GM23338 (cell line): ENCODE data around the gene AOC3. TPM values are rescaled to one million over a fixed set of nuclear protein-coding genes. Genes with fewer than 3 reads are reported as not detected.

ENCODE experiments used
- ATAC-seq: fragments of 200-7000 bp; cut with Tn5 transposase; 3 replicates; pipeline ENCODE4 v1.9.1; 2020
- DNase-seq: peaks from one replicate; pipeline ENCODE4 v3.0.0-alpha.2; 2015; ENCODE audit warnings: low spot score
- H2AFZ ChIP-seq: fragments of 200-600 bp; sonication (generic); 2 replicates; pipeline ENCODE4 v1.8.0; 2016; ENCODE audit warnings: antibody characterized with exemption, mild to moderate bottlenecking, moderate library complexity
- H3F3A ChIP-seq: fragments of 200-600 bp; sonication (generic); replicated peaks from 2 replicates; pipeline ENCODE4 v1.8.0; 2017; ENCODE audit warnings: antibody characterized with exemption, mixed run types, low read depth
- H3K27ac ChIP-seq: fragments of 200-600 bp; sonication (generic); 2 replicates; pipeline ENCODE4 v1.6.1; 2016; ENCODE audit warnings: low read depth
- H3K27me3 ChIP-seq: fragments of 200-600 bp; sonication (generic); 2 replicates; pipeline ENCODE4 v1.8.0; 2016; ENCODE audit warnings: mild to moderate bottlenecking, mixed run types, moderate library complexity; ENCODE audit not compliant: insufficient read depth
- H3K36me3 ChIP-seq: fragments of 200-600 bp; sonication (generic); 2 replicates; pipeline ENCODE4 v1.8.0; 2016; ENCODE audit warnings: mild to moderate bottlenecking; ENCODE audit not compliant: insufficient read depth
- H3K4me1 ChIP-seq: fragments of 200-600 bp; sonication (generic); 2 replicates; pipeline ENCODE4 v1.8.0; 2016; ENCODE audit warnings: mild to moderate bottlenecking, moderate library complexity; ENCODE audit not compliant: insufficient read depth
- H3K4me2 ChIP-seq: fragments of 200-600 bp; sonication (generic); 2 replicates; pipeline ENCODE4 v1.7.1; 2017; ENCODE audit warnings: mixed run types
- H3K4me3 ChIP-seq: fragments of 200-600 bp; sonication (generic); 2 replicates; pipeline ENCODE4 v1.6.1; 2016; ENCODE audit warnings: mixed run types
- H3K79me2 ChIP-seq: fragments of 200-600 bp; sonication (generic); replicated peaks from 2 replicates; pipeline ENCODE4 v1.8.0; 2017; ENCODE audit warnings: mild to moderate bottlenecking; ENCODE audit not compliant: insufficient read depth
- H3K9me2 ChIP-seq: fragments of 200-600 bp; sonication (generic); 2 replicates; pipeline ENCODE4 v1.8.0; 2017; ENCODE audit not compliant: insufficient read depth
- H4K20me1 ChIP-seq: fragments of 200-600 bp; sonication (generic); replicated peaks from 2 replicates; pipeline ENCODE4 v1.8.0; 2017; ENCODE audit warnings: mild to moderate bottlenecking; ENCODE audit not compliant: insufficient read depth
- H3K27ac Mint-ChIP-seq: 2 replicates; pipeline ENCODE4 v1.8.0; 2020; ENCODE audit warnings: inconsistent platforms, mild to moderate bottlenecking, moderate library complexity, mixed read lengths
- H3K27me3 Mint-ChIP-seq: 3 replicates; pipeline ENCODE4 v1.8.0; 2022; ENCODE audit warnings: low read depth, mild to moderate bottlenecking, moderate library complexity, mixed read lengths, inconsistent platforms; ENCODE audit not compliant: insufficient read depth, poor library complexity
- H3K36me3 Mint-ChIP-seq: 3 replicates; pipeline ENCODE4 v1.8.0; 2021; ENCODE audit warnings: low read depth, mild to moderate bottlenecking, inconsistent platforms, moderate library complexity, mixed read lengths
- H3K4me1 Mint-ChIP-seq: 3 replicates; pipeline ENCODE4 v1.8.0; 2020; ENCODE audit warnings: mild to moderate bottlenecking, inconsistent platforms, mixed read lengths
- H3K4me3 Mint-ChIP-seq: 3 replicates; pipeline ENCODE4 v1.8.0; 2021; ENCODE audit warnings: moderate library complexity, mild to moderate bottlenecking, inconsistent platforms, mixed read lengths
- H3K9me3 Mint-ChIP-seq: 3 replicates; pipeline ENCODE4 v1.8.0; 2020; ENCODE audit warnings: moderate library complexity, mild to moderate bottlenecking, inconsistent platforms, mixed read lengths
- ETS1 ChIP-seq: IDR thresholded peaks from 2 replicates; pipeline ENCODE4 v1.6.1; 2016; ENCODE audit warnings: antibody characterized with exemption
- JUNB ChIP-seq: IDR thresholded peaks from one replicate; pipeline ENCODE4 v1.6.1; 2016; ENCODE audit warnings: antibody characterized with exemption; ENCODE audit not compliant: unreplicated experiment
- NANOG ChIP-seq: IDR thresholded peaks from 2 replicates; pipeline ENCODE4 v1.6.1; 2016; ENCODE audit warnings: antibody characterized with exemption, borderline replicate concordance
- STAT1 ChIP-seq: IDR thresholded peaks from one replicate; pipeline ENCODE4 v1.6.1; 2016; ENCODE audit warnings: antibody characterized with exemption; ENCODE audit not compliant: unreplicated experiment
- ZNF331 ChIP-seq: fragments of 250-450 bp; sonication (Bioruptor Pico); IDR thresholded peaks from 2 replicates; pipeline ENCODE4 v1.5.0; 2020; ENCODE audit warnings: low read depth, mild to moderate bottlenecking, moderate library complexity
- ZNF462 ChIP-seq: fragments of 250-450 bp; sonication (Bioruptor Pico); IDR thresholded peaks from 2 replicates; pipeline ENCODE4 v1.5.0; 2020; ENCODE audit warnings: mild to moderate bottlenecking, moderate library complexity
- polyA plus RNA-seq: library from polyadenylated mRNA; unstranded; fragments of >200 nt; fragmentation: Nextera tagmentation; extraction: Ambion mirVana; gene quantifications from 2 replicates; pipeline ENCODE4 v1.2.1, GENCODE V29; 2016
- total RNA-seq: library from RNA; depleted of rRNA; stranded (reverse); fragments of >200 nt; shearing (Covaris generic); gene quantifications from 2 replicates; pipeline ENCODE4 v1.2.3, GENCODE V29; 2014
- TF ChIP-seq, protein P1 (sequence below): IDR thresholded peaks from one replicate; pipeline ENCODE4 v1.6.1; 2018; ENCODE audit warnings: antibody characterized with exemption; ENCODE audit not compliant: unreplicated experiment

Gene AOC3
- total and polyA plus RNA-seq, 2 experiments from 2014 or later = 1.4 to 1.7 TPM

DNA sequence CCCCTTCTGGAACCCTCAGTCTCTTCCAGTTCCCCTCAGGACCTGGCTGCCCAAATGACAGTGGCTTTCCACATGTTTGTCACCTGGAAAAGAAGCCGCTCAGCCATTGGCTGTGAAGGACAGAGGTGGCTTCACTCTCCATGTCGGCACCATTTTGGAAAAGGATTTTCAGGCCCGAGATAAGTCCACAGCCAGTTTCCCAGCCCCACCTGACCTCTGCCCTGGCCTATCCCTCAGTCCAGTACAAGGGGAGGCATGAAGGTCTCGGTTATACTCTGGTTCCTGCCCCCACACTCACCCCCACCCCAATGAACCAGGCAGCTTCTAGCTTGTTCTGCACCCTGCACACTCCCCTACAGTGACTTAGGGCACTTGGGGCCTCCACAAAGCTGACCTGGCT lies 15.2 kb downstream of the AOC3 start:
- peaks cover 3% of the 10 kb centered on the region; the same call in 1 of the 3 replicates for H3K36me3 Mint-ChIP-seq
- no peak for ATAC-seq
- DNase-seq = no peak
- TF ChIP-seq ZNF331 (CRISPR knock-in tag) (no peak), JUNB (no peak), NANOG (no peak)
- TF ChIP-seq, protein P1, sequence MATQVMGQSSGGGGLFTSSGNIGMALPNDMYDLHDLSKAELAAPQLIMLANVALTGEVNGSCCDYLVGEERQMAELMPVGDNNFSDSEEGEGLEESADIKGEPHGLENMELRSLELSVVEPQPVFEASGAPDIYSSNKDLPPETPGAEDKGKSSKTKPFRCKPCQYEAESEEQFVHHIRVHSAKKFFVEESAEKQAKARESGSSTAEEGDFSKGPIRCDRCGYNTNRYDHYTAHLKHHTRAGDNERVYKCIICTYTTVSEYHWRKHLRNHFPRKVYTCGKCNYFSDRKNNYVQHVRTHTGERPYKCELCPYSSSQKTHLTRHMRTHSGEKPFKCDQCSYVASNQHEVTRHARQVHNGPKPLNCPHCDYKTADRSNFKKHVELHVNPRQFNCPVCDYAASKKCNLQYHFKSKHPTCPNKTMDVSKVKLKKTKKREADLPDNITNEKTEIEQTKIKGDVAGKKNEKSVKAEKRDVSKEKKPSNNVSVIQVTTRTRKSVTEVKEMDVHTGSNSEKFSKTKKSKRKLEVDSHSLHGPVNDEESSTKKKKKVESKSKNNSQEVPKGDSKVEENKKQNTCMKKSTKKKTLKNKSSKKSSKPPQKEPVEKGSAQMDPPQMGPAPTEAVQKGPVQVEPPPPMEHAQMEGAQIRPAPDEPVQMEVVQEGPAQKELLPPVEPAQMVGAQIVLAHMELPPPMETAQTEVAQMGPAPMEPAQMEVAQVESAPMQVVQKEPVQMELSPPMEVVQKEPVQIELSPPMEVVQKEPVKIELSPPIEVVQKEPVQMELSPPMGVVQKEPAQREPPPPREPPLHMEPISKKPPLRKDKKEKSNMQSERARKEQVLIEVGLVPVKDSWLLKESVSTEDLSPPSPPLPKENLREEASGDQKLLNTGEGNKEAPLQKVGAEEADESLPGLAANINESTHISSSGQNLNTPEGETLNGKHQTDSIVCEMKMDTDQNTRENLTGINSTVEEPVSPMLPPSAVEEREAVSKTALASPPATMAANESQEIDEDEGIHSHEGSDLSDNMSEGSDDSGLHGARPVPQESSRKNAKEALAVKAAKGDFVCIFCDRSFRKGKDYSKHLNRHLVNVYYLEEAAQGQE = no peak
- Histone ChIP-seq H3K27ac (no peak overlapping the region), H3K27me3 (no peaks in the 10 kb centered on the region), H3K4me1 (0 out of 2 replicates have a peak, but pooled peaks cover 4% of the 10 kb centered on the region), H3K9me2 (no peaks in the 10 kb centered on the region), H4K20me1 (no peaks in the 10 kb centered on the region), H3F3A (no peaks in the 10 kb centered on the region), H3K36me3 (no peaks in the 10 kb centered on the region), H3K4me2 (no peak overlapping the region), H2AFZ (0 out of 2 replicates have a peak overlapping the region, but pooled peaks have one; percentile 63), H3K4me3 (no peak overlapping the region), H3K79me2 (no peaks in the 10 kb centered on the region)
- H3K4me3 Mint-ChIP-seq = no peak overlapping the region
- H3K27me3 Mint-ChIP-seq = peaks cover 5% of the 10 kb centered on the region
- H3K9me3 Mint-ChIP-seq = peaks cover 16% of the 10 kb centered on the region
- peaks cover 11% of the 10 kb centered on the region for H3K4me1 Mint-ChIP-seq
- no peak overlapping the region for H3K27ac Mint-ChIP-seq

DNA sequence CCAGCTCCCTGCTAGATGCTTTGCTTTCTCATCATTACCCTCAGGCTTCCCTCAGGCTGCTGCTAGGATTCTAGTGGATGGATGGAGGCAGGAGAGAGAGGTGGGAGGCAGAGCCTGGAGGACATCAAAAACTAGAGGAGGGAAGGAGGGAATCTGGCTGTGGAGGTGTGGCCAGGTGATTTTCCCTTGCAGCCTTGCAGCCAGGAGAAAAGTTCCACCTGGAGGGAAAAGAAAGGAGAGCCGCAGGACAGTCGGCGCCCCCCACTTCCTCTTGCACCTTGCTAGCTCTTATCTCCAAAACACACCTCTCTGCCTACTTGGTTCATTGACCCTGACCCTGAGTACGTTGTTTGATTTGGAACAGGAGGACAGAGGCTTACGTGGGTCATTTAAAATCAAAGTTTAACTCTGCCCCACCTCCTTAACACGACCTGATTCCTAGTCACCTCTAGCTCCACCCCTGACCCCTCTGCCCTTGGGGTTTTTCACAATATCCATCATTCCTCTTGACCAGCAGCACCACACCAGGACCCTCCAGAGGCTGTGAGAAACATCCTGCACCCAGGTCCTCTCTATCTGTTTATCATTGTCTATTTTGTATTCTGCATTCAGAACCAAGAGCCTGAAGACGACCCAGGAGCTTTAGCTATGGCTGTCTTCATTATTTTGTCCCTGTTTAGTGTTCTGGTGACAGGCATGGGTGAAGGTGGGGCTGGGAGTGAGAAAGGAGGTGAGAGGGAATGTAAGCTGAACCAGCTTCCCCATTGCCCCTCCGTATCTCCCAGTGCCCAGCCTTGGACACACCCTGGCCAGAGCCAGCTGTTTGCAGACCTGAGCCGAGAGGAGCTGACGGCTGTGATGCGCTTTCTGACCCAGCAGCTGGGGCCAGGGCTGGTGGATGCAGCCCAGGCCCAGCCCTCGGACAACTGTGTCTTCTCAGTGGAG lies 15.9 kb downstream of the AOC3 start:
- no peaks in the 10 kb centered on the region for H3K36me3 ChIP-seq
- peaks cover 8% of the 10 kb centered on the region; the same call in 2 of the 3 replicates for H3K36me3 Mint-ChIP-seq

More for the DNA sequence above, 15.9 kb downstream of the AOC3 start:
- H2AFZ ChIP-seq = peak overlapping the region; percentile 63; the same call in 1 of the 2 replicates
- H3K4me1 ChIP-seq = 0 out of 2 replicates have a peak, but pooled peaks cover 4% of the 10 kb centered on the region
- H3K9me2 ChIP-seq = no peaks in the 10 kb centered on the region
- no peak overlapping the region for H3K4me3 ChIP-seq
- H3K4me3 Mint-ChIP-seq = no peak overlapping the region
- no peak for TF ChIP-seq ETS1
- TF ChIP-seq STAT1 = no peak
- no peak for TF ChIP-seq ZNF462 (CRISPR knock-in tag)
- DNase-seq = no peak
- no peaks in the 10 kb centered on the region for H4K20me1 ChIP-seq
- no peak overlapping the region for H3K27ac ChIP-seq
- no peaks in the 10 kb centered on the region for H3F3A ChIP-seq
- H3K79me2 ChIP-seq = no peaks in the 10 kb centered on the region
- H3K4me1 Mint-ChIP-seq = peaks cover 11% of the 10 kb centered on the region
- H3K4me2 ChIP-seq = no peak overlapping the region
- peaks cover 5% of the 10 kb centered on the region for H3K27me3 Mint-ChIP-seq
- H3K27ac Mint-ChIP-seq = no peak overlapping the region
- no peak for ATAC-seq
- no peaks in the 10 kb centered on the region for H3K27me3 ChIP-seq
- peaks cover 23% of the 10 kb centered on the region for H3K9me3 Mint-ChIP-seq
